ENCODE measurements around the gene SEMA3A.
"Not testable (repeated sequence)": the region's sequence is repeated elsewhere in the genome, so short reads cannot be mapped to it uniquely, and the experiment has no call there.

The SEMA3A gene

GRCh38 chr7:84194484-84195271 is at the start of gene SEMA3A:
Gene SEMA3A (minus strand): TSS chr7:84194789. CDS start chr7:84194586, 203 bp downstream.
- H3K9ac ChIP-seq (ENCODE audit: low read length), result peak within 1 kb of the TSS; percentile 36
- no peaks in the 10 kb centered on the region for H3K36me3 ChIP-seq (ENCODE audit: control insufficient read depth, insufficient read depth, low read length)
- H3K4me3 ChIP-seq (ENCODE audit: low read length), result peak within 1 kb of the TSS; percentile 5
- H3K27me3 ChIP-seq (ENCODE audit: control insufficient read depth, insufficient read depth, low read length), result peaks cover 17% of the 10 kb centered on the region
- no peaks in the 10 kb centered on the region for H3K4me1 ChIP-seq (ENCODE audit: control insufficient read depth, insufficient read depth, low read length)
- no peaks in the 10 kb centered on the region for H3K9me3 ChIP-seq (ENCODE audit: control insufficient read depth, low read length)

- H3K4me1 ChIP-seq (ENCODE audit: control insufficient read depth, insufficient read depth, low read length); H3K9ac ChIP-seq (ENCODE audit: low read length); H3K4me3 ChIP-seq (ENCODE audit: low read length); H3K27me3 ChIP-seq (ENCODE audit: control insufficient read depth, insufficient read depth, low read length); H3K36me3 ChIP-seq (ENCODE audit: control insufficient read depth, insufficient read depth, low read length); H3K9me3 ChIP-seq (ENCODE audit: control insufficient read depth, low read length): not testable (repeated sequence)
Observed at GRCh38 chr7:84243037-84243436, 48.4 kb upstream of the SEMA3A start.

GRCh38 chr7:84238596-84238995 is 44.0 kb upstream of the SEMA3A start:
- Histone ChIP-seq H3K27me3 (ENCODE audit: control insufficient read depth, insufficient read depth, low read length) (no peaks in the 10 kb centered on the region), H3K4me1 (ENCODE audit: control insufficient read depth, insufficient read depth, low read length) (no peaks in the 10 kb centered on the region)

GRCh38 chr7:84237533-84238173 is 43.1 kb upstream of the SEMA3A start:
- no peak overlapping the region for H3K4me3 ChIP-seq (ENCODE audit: low read length)
- no peaks in the 10 kb centered on the region for H3K27me3 ChIP-seq (ENCODE audit: control insufficient read depth, insufficient read depth, low read length)
- no peak overlapping the region for H3K9ac ChIP-seq (ENCODE audit: low read length)
- H3K4me1 ChIP-seq (ENCODE audit: control insufficient read depth, insufficient read depth, low read length), result no peaks in the 10 kb centered on the region
- no peaks in the 10 kb centered on the region for H3K9me3 ChIP-seq (ENCODE audit: control insufficient read depth, low read length)
- H3K36me3 ChIP-seq (ENCODE audit: control insufficient read depth, insufficient read depth, low read length), result no peaks in the 10 kb centered on the region

More at GRCh38 chr7:84238596-84238995, 44.0 kb upstream of the SEMA3A start:
- Histone ChIP-seq H3K9ac (ENCODE audit: low read length) (no peak overlapping the region), H3K9me3 (ENCODE audit: control insufficient read depth, low read length) (no peaks in the 10 kb centered on the region), H3K36me3 (ENCODE audit: control insufficient read depth, insufficient read depth, low read length) (no peaks in the 10 kb centered on the region), H3K4me3 (ENCODE audit: low read length) (no peak overlapping the region)

- no peaks in the 10 kb centered on the region for H3K27me3 ChIP-seq (ENCODE audit: control insufficient read depth, insufficient read depth, low read length)
- H3K9me3 ChIP-seq (ENCODE audit: control insufficient read depth, low read length), result no peaks in the 10 kb centered on the region
- no peaks in the 10 kb centered on the region for H3K36me3 ChIP-seq (ENCODE audit: control insufficient read depth, insufficient read depth, low read length)
- H3K9ac ChIP-seq (ENCODE audit: low read length), result no peak overlapping the region
- H3K4me3 ChIP-seq (ENCODE audit: low read length), result no peak overlapping the region
- H3K4me1 ChIP-seq (ENCODE audit: control insufficient read depth, insufficient read depth, low read length), result no peaks in the 10 kb centered on the region
Observed at GRCh38 chr7:84236398-84236797, 41.8 kb upstream of the SEMA3A start.

GRCh38 chr7:84232646-84233045 is 38.1 kb upstream of the SEMA3A start:
- Histone ChIP-seq H3K4me1 (ENCODE audit: control insufficient read depth, insufficient read depth, low read length) (no peaks in the 10 kb centered on the region), H3K9me3 (ENCODE audit: control insufficient read depth, low read length) (no peaks in the 10 kb centered on the region), H3K36me3 (ENCODE audit: control insufficient read depth, insufficient read depth, low read length) (no peaks in the 10 kb centered on the region), H3K27me3 (ENCODE audit: control insufficient read depth, insufficient read depth, low read length) (no peaks in the 10 kb centered on the region), H3K9ac (ENCODE audit: low read length) (no peak overlapping the region), H3K4me3 (ENCODE audit: low read length) (no peak overlapping the region)

- Histone ChIP-seq H3K9me3 (ENCODE audit: control insufficient read depth, low read length) (no peaks in the 10 kb centered on the region), H3K9ac (ENCODE audit: low read length) (no peak overlapping the region), H3K4me3 (ENCODE audit: low read length) (no peak overlapping the region), H3K4me1 (ENCODE audit: control insufficient read depth, insufficient read depth, low read length) (no peaks in the 10 kb centered on the region), H3K36me3 (ENCODE audit: control insufficient read depth, insufficient read depth, low read length) (no peaks in the 10 kb centered on the region), H3K27me3 (ENCODE audit: control insufficient read depth, insufficient read depth, low read length) (no peaks in the 10 kb centered on the region)
Observed at GRCh38 chr7:84231157-84231556, 36.6 kb upstream of the SEMA3A start.

- Histone ChIP-seq H3K36me3 (ENCODE audit: control insufficient read depth, insufficient read depth, low read length) (no peaks in the 10 kb centered on the region), H3K27me3 (ENCODE audit: control insufficient read depth, insufficient read depth, low read length) (no peaks in the 10 kb centered on the region), H3K9me3 (ENCODE audit: control insufficient read depth, low read length) (no peaks in the 10 kb centered on the region), H3K4me1 (ENCODE audit: control insufficient read depth, insufficient read depth, low read length) (no peaks in the 10 kb centered on the region), H3K4me3 (ENCODE audit: low read length) (no peak overlapping the region), H3K9ac (ENCODE audit: low read length) (no peak overlapping the region)
Observed at GRCh38 chr7:84230491-84230890, 35.9 kb upstream of the SEMA3A start.

- Histone ChIP-seq H3K27me3 (ENCODE audit: control insufficient read depth, insufficient read depth, low read length) (no peaks in the 10 kb centered on the region), H3K9me3 (ENCODE audit: control insufficient read depth, low read length) (no peaks in the 10 kb centered on the region), H3K4me1 (ENCODE audit: control insufficient read depth, insufficient read depth, low read length) (no peaks in the 10 kb centered on the region), H3K36me3 (ENCODE audit: control insufficient read depth, insufficient read depth, low read length) (no peaks in the 10 kb centered on the region), H3K4me3 (ENCODE audit: low read length) (no peak overlapping the region), H3K9ac (ENCODE audit: low read length) (no peak overlapping the region)
Observed at GRCh38 chr7:84228526-84228925, 33.9 kb upstream of the SEMA3A start.

GRCh38 chr7:84226759-84227158 is 32.2 kb upstream of the SEMA3A start:
- Histone ChIP-seq H3K9ac (ENCODE audit: low read length) (no peak overlapping the region), H3K36me3 (ENCODE audit: control insufficient read depth, insufficient read depth, low read length) (no peaks in the 10 kb centered on the region)

GRCh38 chr7:84224505-84224904 is 29.9 kb upstream of the SEMA3A start:
- no peaks in the 10 kb centered on the region for H3K27me3 ChIP-seq (ENCODE audit: control insufficient read depth, insufficient read depth, low read length)
- H3K9me3 ChIP-seq (ENCODE audit: control insufficient read depth, low read length), result no peaks in the 10 kb centered on the region
- no peaks in the 10 kb centered on the region for H3K36me3 ChIP-seq (ENCODE audit: control insufficient read depth, insufficient read depth, low read length)
- no peak overlapping the region for H3K9ac ChIP-seq (ENCODE audit: low read length)
- H3K4me3 ChIP-seq (ENCODE audit: low read length), result no peak overlapping the region
- H3K4me1 ChIP-seq (ENCODE audit: control insufficient read depth, insufficient read depth, low read length), result no peaks in the 10 kb centered on the region

More at GRCh38 chr7:84226759-84227158, 32.2 kb upstream of the SEMA3A start:
- Histone ChIP-seq H3K27me3 (ENCODE audit: control insufficient read depth, insufficient read depth, low read length) (no peaks in the 10 kb centered on the region), H3K4me3 (ENCODE audit: low read length) (no peak overlapping the region), H3K9me3 (ENCODE audit: control insufficient read depth, low read length) (no peaks in the 10 kb centered on the region), H3K4me1 (ENCODE audit: control insufficient read depth, insufficient read depth, low read length) (no peaks in the 10 kb centered on the region)

GRCh38 chr7:84219310-84219709 is 24.7 kb upstream of the SEMA3A start:
- no peaks in the 10 kb centered on the region for H3K27me3 ChIP-seq (ENCODE audit: control insufficient read depth, insufficient read depth, low read length)
- no peaks in the 10 kb centered on the region for H3K4me1 ChIP-seq (ENCODE audit: control insufficient read depth, insufficient read depth, low read length)
- H3K9ac ChIP-seq (ENCODE audit: low read length), result no peak overlapping the region
- H3K36me3 ChIP-seq (ENCODE audit: control insufficient read depth, insufficient read depth, low read length), result no peaks in the 10 kb centered on the region
- H3K9me3 ChIP-seq (ENCODE audit: control insufficient read depth, low read length), result no peaks in the 10 kb centered on the region
- H3K4me3 ChIP-seq (ENCODE audit: low read length), result no peak overlapping the region

Data from mucosa of stomach (tissue), 1 donor.